Tibial nerve (tissue), 4 donors: ENCODE measurements around the gene TMEM52B. TPM values are rescaled to one million over a fixed set of nuclear protein-coding genes. Genes with fewer than 3 reads are reported as not detected.

Experiments used
- DNase-seq, 2 donors: peaks; one replicate each; pipeline ENCODE4 v3.0.0-alpha.2; 2019; ENCODE audit warnings: low spot score in 2 of 2
- H3K27ac ChIP-seq, 4 donors: fragments of 200-600 bp; sonication (generic) in 3 of 4; one replicate each; pipeline ENCODE4 v1.5.1; 2017 to 2019; ENCODE audit warnings: mild to moderate bottlenecking in 1 of 4
- H3K27me3 ChIP-seq, 2 donors: fragments of 200-600 bp; sonication (generic) in 1 of 2; one replicate each; pipeline versions ENCODE4 v1.5.1 to v1.6.0; 2017 to 2019
- H3K36me3 ChIP-seq, 3 donors: fragments of 200-600 bp; sonication (generic); one replicate each; pipeline ENCODE4 v1.5.1; 2018 to 2019
- H3K4me1 ChIP-seq, 4 donors: fragments of 200-600 bp; sonication (generic) in 3 of 4; one replicate each; pipeline ENCODE4 v1.5.1; 2017 to 2019
- H3K4me3 ChIP-seq, 4 donors: fragments of 200-600 bp; sonication (generic) in 3 of 4; one replicate each; pipeline ENCODE4 v1.5.1; 2017 to 2019; ENCODE audit warnings: mild to moderate bottlenecking in 1 of 4, moderate library complexity in 1 of 4
- H3K9me3 ChIP-seq, 4 donors: fragments of 200-600 bp; sonication (generic) in 3 of 4; one replicate each; pipeline ENCODE4 v1.5.1; 2017 to 2019
- CTCF ChIP-seq, 5 experiments: fragments of 200-600 bp in 3 of 5; fragments of 450-650 bp in 2 of 5; sonication (generic) in 3 of 5; IDR thresholded peaks; one replicate each; pipeline ENCODE4 v1.5.1; 2016 to 2019; ENCODE audit warnings: antibody characterized with exemption in 5 of 5, mild to moderate bottlenecking in 3 of 5, moderate library complexity in 2 of 5
- EP300 ChIP-seq, 2 donors: sonication (generic); formaldehyde crosslinking; IDR thresholded peaks; one replicate each; pipeline ENCODE4 v1.6.1; 2017; ENCODE audit warnings: antibody characterized with exemption in 2 of 2, mild to moderate bottlenecking in 1 of 2
- POLR2A ChIP-seq, 2 donors: fragments of 450-650 bp; IDR thresholded peaks; one replicate each; pipeline ENCODE4 v1.6.1; 2017; ENCODE audit warnings: antibody characterized with exemption in 2 of 2, mild to moderate bottlenecking in 2 of 2, moderate library complexity in 2 of 2
- WGBS, 2 donors: methylation state at CpG; one replicate each; pipeline ENCODE4 v1.1.5; 2018; 5-methylcytosine and 5-hydroxymethylcytosine counted together
- total RNA-seq, 4 donors: library from RNA; depleted of rRNA; stranded (reverse); fragments of >200 nt; gene quantifications; one replicate each; pipeline ENCODE4 v1.1.0, GENCODE V29; 2016

TMEM52B gene
- under 1 TPM in 1 of 4 donors, not detected in 3; 0.21 TPM for total RNA-seq

- TF ChIP-seq CTCF (IDR thresholded peaks at IDR 0.05) (no peak), POLR2A (IDR thresholded peaks at IDR 0.05) (no peak), EP300 (IDR thresholded peaks at IDR 0.05) (no peak)
- Histone ChIP-seq H3K27ac (no peak within 1 kb of the TSS), H3K4me1 (no peaks in the 10 kb centered on the region), H3K9me3 (no peaks in the 10 kb centered on the region), H3K27me3 (no peaks in the 10 kb centered on the region), H3K36me3 (no peaks in the 10 kb centered on the region), H3K4me3 (no peak within 1 kb of the TSS)
- DNase-seq, result no peak
- WGBS, 2 donors, result 67 to 72% methylated on average over 4 of the region's 4 CpGs
Measured at GRCh38 chr12:10178821-10179220, at the start of gene TMEM52B. TMEM52B (plus strand) TSS chr12:10179032; CDS start chr12:10179575, 543 bp downstream.

GRCh38 chr12:10130042-10130441 is 48.8 kb upstream of the TMEM52B start, which contains the start of gene CLEC7A:
CLEC7A (minus strand) TSS chr12:10130199; CDS start chr12:10130082, 117 bp downstream.
- TF ChIP-seq POLR2A (IDR thresholded peaks at IDR 0.05), result no peak
- no peak for TF ChIP-seq CTCF (IDR thresholded peaks at IDR 0.05)
- TF ChIP-seq EP300 (IDR thresholded peaks at IDR 0.05), result peak in 1 of 2 donors; percentile 43
- Histone ChIP-seq H3K4me3 (peak within 1 kb of the TSS in 1 of 4 donors; percentile 34), H3K9me3 (no peaks in the 10 kb centered on the region), H3K36me3 (no peaks in the 10 kb centered on the region), H3K4me1 (no peaks in the 10 kb centered on the region), H3K27ac (peak within 1 kb of the TSS in 3 of 4 donors; percentile 34 to 68 (median 48)), H3K27me3 (no peaks in the 10 kb centered on the region)
- DNase-seq, result no peak
- 64 to 72% methylated on average over 1 of the region's 1 CpG for WGBS, 2 donors

- peak overlapping the region in 2 of 4 donors; percentile 15 to 20 for H3K27ac ChIP-seq
Measured at GRCh38 chr12:10131111-10131690, 47.6 kb upstream of the TMEM52B start.

GRCh38 chr12:10132850-10133370 is 45.9 kb upstream of the TMEM52B start:
- TF ChIP-seq CTCF (IDR thresholded peaks at IDR 0.05) (no peak), EP300 (IDR thresholded peaks at IDR 0.05) (no peak), POLR2A (IDR thresholded peaks at IDR 0.05) (no peak)
- Histone ChIP-seq H3K4me1 (no peaks in the 10 kb centered on the region), H3K9me3 (no peaks in the 10 kb centered on the region), H3K36me3 (no peaks in the 10 kb centered on the region), H3K27ac (no peak overlapping the region), H3K27me3 (no peaks in the 10 kb centered on the region), H3K4me3 (no peak overlapping the region)
- no peak for DNase-seq
- 62 to 68% methylated on average over 6 of the region's 6 CpGs for WGBS, 2 donors

More at GRCh38 chr12:10131111-10131690, 47.6 kb upstream of the TMEM52B start:
- H3K4me1 ChIP-seq, result no peaks in the 10 kb centered on the region
- no peak overlapping the region for H3K4me3 ChIP-seq
- WGBS, 2 donors, result 63 to 72% methylated on average over 2 of the region's 2 CpGs
- H3K27me3 ChIP-seq, result no peaks in the 10 kb centered on the region
- no peak for TF ChIP-seq POLR2A (IDR thresholded peaks at IDR 0.05)
- no peak for TF ChIP-seq CTCF (IDR thresholded peaks at IDR 0.05)
- TF ChIP-seq EP300 (IDR thresholded peaks at IDR 0.05), result peak in 1 of 2 donors; percentile 11
- no peak for DNase-seq
- no peaks in the 10 kb centered on the region for H3K9me3 ChIP-seq
- no peaks in the 10 kb centered on the region for H3K36me3 ChIP-seq

- Histone ChIP-seq H3K36me3 (no peaks in the 10 kb centered on the region), H3K4me1 (no peaks in the 10 kb centered on the region), H3K27me3 (no peaks in the 10 kb centered on the region), H3K9me3 (no peaks in the 10 kb centered on the region), H3K27ac (no peak overlapping the region), H3K4me3 (no peak overlapping the region)
- WGBS, 2 donors, result 68 to 69% methylated on average over 4 of the region's 4 CpGs
- DNase-seq, result no peak
- TF ChIP-seq POLR2A (IDR thresholded peaks at IDR 0.05) (no peak), CTCF (IDR thresholded peaks at IDR 0.05) (no peak), EP300 (IDR thresholded peaks at IDR 0.05) (no peak)
Measured at GRCh38 chr12:10135126-10135525, 43.7 kb upstream of the TMEM52B start.
